Stimulated activated CD4-positive, alpha-beta T cell treated with anti-CD3 and anti-CD28 coated beads, TNF-alpha, amount 100 ng/mL, for 24 hours (primary cell): ENCODE results near the gene IDH2.
"Not testable (repeated sequence)": the region's sequence is repeated elsewhere in the genome, so short reads cannot be mapped to it uniquely, and the experiment has no call there.

Experiments used
- DNase-seq, 3 experiments: peaks; one replicate each; pipeline ENCODE4 v3.0.0-alpha.2; 2020; ENCODE audit warnings: low read depth in 3 of 3

The IDH2 gene

DNA sequence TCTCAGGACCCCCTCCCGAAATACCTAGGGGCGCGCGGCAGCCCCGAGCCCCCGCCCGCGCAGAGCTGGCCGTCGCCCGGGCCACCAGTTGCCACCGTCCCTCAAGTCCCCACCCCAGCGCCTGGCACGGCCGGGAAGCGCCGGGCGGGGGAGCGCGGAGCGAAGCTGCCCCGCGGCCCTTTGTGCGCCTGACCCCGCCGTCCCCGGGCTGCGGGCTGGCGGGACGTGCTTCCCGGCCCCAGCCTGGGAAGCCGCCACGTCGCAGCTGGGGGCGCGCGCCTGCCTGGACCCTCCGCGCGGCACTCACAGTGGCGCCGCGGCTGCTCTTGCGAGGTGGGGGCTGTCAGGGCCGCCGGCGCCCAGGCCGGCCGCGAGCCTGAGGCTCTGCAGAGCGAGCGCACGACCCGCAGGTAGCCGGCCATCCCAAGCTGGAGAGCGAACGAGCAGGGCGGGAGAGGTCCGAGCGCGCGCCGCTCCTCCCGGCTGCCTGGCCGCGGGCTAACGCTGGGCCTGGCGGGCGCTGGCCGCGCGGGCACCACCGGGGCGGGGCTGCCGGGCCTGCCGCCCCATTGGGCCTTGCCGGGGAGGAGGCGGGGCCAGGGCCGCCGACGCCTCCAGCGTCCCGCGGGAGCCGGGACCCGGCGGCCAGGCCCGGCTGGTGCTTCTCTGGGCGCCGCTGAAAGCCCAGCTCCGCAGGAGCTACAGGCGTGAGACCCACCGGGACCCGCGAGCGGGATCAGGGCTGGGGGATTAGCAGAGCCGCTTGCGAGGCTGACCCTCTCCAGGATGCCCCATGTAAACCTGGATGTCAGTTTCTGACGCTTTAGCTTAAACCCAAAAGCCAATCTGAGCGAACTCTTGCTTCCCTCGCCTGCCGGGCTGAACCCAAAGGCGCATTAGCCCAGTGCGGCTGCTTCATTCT lies at the start of gene IDH2:
TSS of gene IDH2 (minus strand) at position 500 of the 922 bp plus-strand sequence. CDS start at position 422, 78 bp downstream.
- DNase-seq, result peak in 2 of 3 experiments; percentile 54 to 74

DNA sequence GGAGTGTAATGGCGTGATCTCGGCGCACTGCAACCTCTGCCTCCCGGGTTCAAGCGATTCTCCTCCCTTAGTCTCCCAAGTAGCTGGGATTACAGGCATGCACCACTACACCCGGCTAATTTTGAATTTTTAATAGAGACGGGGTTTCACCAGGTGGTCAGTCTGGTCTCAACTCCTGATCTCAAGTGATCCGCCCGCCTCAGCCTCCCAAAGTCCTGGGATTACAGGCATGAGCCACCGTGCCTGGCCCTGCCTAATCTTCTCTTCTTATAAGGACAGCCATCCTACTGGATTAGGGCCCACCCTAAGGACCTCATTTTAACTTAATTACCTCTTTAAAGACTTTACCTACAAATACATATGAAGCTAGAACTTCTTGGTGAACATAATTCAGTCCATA lies 48.3 kb upstream of the IDH2 start:
- DNase-seq, result not testable (repeated sequence)

DNA sequence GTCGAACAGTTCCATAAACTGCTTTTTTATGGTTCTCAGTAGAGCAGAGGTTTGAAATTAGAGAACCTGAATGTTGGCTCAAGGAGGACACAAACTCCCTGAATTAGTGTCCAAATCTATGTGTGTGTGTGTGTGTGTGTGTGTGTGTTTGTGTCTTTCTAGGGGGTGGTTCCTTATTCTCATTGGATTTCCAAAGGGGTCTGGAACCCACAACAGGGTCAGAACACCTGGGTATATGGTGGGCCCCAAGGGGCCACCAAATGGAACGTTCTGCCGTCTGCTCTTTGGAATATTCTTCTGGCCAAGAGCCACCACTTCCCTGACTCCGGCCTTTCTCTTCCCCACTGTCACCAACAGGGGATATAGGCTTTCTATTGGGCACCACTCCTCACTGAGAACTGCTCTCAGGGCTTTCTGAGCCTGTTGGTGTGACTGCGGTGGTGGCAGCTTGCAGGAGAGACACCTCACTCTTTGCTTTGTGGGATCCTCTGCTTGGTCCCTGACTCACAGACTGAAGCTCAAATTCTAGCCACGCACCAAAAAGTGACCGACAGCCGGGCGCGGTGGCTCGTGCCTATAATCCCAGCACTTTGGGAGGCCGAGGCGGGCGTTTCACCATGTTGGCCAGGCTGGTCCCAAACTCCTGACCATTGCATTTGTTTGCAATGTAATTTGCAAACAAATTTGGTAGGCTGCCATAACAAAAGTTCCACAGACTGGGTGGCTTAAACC lies 47.5 kb upstream of the IDH2 start:
- DNase-seq, result no peak

- DNase-seq, result not testable (repeated sequence)
Observed at GRCh38 chr15:90146198-90146761, 44.0 kb upstream of the IDH2 start.

DNA sequence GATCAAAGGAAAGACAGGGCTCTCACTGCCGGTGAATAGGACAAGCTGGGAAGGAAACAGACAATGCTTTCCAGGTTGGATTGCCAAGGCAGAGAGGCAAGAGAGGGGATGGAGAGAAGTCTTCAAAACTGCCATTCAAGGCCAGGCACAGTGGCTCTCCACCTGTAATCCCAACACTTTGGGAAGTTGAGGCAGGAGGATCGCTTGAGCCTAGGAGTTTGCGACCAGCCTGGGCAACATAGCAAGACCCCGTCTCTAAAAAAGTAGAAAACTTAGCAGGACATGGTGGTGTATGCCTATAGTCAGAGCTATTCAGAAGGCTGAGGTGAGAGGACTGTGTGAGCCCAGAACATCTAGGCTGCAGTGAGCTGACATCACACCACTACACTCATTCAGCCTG lies 43.5 kb upstream of the IDH2 start:
- no peak for DNase-seq

GRCh38 chr15:90145259-90145658 lies 43.0 kb upstream of the IDH2 start:
- no peak for DNase-seq

- DNase-seq, result peak; percentile 16 to 67 (median 29)
Observed at GRCh38 chr15:90143166-90143655, 40.9 kb upstream of the IDH2 start.

DNA sequence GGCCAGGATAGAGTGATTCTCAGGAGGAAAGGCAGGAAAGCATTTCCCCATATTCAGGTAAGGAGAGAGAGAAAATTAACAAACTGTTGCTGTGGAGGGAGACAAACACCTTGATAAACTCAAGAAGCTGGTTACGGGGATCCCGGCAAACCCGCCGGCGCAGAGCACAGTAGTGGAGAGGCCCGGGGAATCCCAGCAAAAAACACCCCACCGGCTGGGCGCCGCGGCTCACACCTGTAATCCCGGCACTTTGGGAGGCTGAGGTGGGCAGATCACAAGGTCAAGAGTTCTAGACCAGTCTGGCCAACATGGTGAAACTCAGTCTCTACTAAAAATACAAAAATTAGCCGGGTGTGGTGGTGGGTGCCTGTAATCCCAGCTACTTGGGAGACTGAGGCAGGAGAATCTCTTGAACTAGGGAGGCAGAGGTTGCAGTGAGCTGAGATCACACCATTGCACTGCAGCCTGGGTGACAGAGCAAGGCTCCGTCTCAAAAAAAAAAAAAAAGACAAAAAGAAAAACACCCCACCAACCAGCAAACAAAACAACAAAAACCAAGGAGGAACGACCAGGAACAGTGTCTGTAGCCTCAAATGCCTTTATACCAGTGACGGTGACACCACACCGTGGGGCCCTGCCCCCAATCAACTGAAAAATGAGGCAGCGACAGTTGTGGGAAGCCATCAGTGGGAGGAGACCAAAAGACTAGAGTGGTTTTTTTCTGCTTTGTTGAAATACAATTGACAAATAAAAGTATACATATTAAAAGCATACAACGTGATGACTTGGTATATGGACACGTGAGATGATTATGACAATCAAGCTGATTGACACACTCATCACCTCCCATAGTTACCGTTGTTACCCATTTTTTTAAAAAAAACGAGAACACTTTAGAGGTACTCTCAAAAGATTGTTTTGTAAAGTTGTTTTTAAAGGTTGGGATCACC lies 40.2 kb upstream of the IDH2 start:
- peak; percentile 22 to 44 (median 30) for DNase-seq

- DNase-seq, result no peak
Observed at GRCh38 chr15:90141646-90142045, 39.4 kb upstream of the IDH2 start.

GRCh38 chr15:90139549-90139948 lies 37.3 kb upstream of the IDH2 start:
- DNase-seq, result peak in 1 of 3 experiments; percentile 32

GRCh38 chr15:90138071-90138833 lies 36.0 kb upstream of the IDH2 start:
- no peak for DNase-seq

GRCh38 chr15:90132437-90132836 lies 30.2 kb upstream of the IDH2 start:
- DNase-seq, result no peak

GRCh38 chr15:90131848-90132247 lies 29.6 kb upstream of the IDH2 start:
- no peak for DNase-seq

DNA sequence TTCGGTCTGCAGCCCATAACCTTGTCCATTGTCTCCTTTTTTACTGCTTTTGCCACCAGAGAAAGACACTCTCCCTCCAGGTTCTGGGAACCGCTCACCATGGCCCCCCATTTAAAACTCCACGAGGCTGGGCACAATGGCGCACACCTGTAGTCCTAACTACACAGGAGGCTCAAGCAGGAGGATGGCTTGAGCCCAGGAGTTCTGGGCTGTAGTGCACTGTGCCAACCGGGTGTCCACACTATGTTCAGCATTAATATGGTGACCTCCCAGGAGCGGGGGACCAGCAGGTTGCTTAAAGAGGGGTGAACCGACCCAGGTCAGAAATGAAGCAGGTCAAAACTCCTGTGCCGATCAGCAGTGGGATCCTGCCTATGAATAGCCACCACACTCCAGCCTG lies 28.0 kb upstream of the IDH2 start:
- DNase-seq, result no peak

GRCh38 chr15:90126596-90127435 lies 24.5 kb upstream of the IDH2 start:
- no peak for DNase-seq

DNA sequence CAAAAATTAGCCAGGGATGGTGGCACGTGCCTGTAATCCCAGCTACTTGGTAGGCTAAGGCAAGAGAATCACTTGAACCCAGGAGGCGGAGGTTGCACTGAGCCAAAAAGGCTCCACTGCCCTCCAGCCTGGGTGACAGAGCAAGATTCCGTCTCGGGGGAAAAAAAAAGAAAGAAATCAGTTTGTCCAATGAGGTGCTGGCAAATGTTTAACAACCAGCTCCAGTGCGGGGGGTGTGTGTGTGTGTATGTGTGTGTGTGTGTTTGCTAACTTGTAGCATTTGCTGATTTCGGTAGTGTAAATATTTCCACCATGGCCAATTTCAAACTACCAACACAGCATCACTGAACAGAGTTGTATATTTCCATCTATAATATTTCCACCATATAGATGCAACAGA lies 23.8 kb upstream of the IDH2 start:
- DNase-seq, result no peak

DNA sequence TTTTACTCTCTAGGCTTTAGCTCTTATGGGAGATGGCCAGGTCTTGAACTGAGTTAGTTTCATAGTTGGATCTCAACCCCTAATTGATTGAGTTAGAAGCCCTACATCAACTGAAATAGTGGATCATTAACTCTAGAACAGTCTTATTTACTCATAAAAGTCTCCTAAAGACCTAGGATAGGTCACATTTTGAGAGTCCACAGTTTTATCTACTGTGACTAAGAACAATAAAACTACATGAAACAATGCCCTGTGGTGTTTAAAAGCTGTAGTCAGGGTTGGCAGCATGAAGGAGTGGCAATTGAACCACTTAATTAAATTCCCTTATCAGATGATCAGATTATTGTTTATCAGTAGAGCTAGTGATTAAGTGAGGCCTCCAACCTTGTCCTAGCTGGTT lies 22.2 kb upstream of the IDH2 start:
- no peak for DNase-seq

GRCh38 chr15:90121086-90121485 lies 18.8 kb upstream of the IDH2 start:
- DNase-seq, result no peak

GRCh38 chr15:90119367-90119766 lies 17.1 kb upstream of the IDH2 start:
- no peak for DNase-seq
